Left ventricle myocardium inferior (tissue), 1 donor: Measurements from ENCODE around the gene FARSA. TPM values are rescaled to one million over a fixed set of nuclear protein-coding genes. Genes with fewer than 3 reads are reported as not detected.
A peak's percentile ranks its signal among the peaks of the same experiment; 100 is the strongest.

ENCODE experiments used
- DNase-seq: peaks from one replicate; pipeline ENCODE4 v3.0.0-alpha.2; 2020
- H3K27ac ChIP-seq: fragments of 200-600 bp; replicated peaks from 2 replicates; pipeline ENCODE4 v1.8.0; 2021
- H3K27me3 ChIP-seq: fragments of 200-600 bp; 2 replicates; pipeline ENCODE4 v1.8.0; 2021; ENCODE audit warnings: low read depth
- H3K36me3 ChIP-seq: fragments of 200-600 bp; 2 replicates; pipeline ENCODE4 v1.8.0; 2021
- H3K4me1 ChIP-seq: fragments of 200-600 bp; 2 replicates; pipeline ENCODE4 v1.8.0; 2021
- H3K4me3 ChIP-seq: fragments of 200-600 bp; 2 replicates; pipeline ENCODE4 v1.8.0; 2021; ENCODE audit warnings: mild to moderate bottlenecking, moderate library complexity
- H3K9me3 ChIP-seq: fragments of 200-600 bp; replicated peaks from 2 replicates; pipeline ENCODE4 v1.8.0; 2021
- intact Hi-C: fragments of 100-400 bp; cut with micrococcal nuclease; formaldehyde crosslinking; loops from one replicate; pipeline ENCODE4 v1.11.0; 2022
- total RNA-seq: library from RNA; stranded (reverse); fragmentation: NEBNext Ultra II Directional; extraction: Animal tissue kit (Norgen Biotek cat#: 25700); gene quantifications from one replicate; pipeline ENCODE4 v1.2.1, GENCODE V29; 2021
- TF ChIP-seq, protein P1 (sequence below): fragments of 200-600 bp; IDR thresholded peaks from 2 replicates; pipeline ENCODE4 v1.8.0; 2021; ENCODE audit warnings: antibody characterized with exemption, mild to moderate bottlenecking, borderline replicate concordance
- donor health status: DM: no; HTN: yes; CAD: no; lungs with severe emphysema.

The FARSA gene
- total RNA-seq, 1 donor from 2014 or later: 37.8 TPM

DNA sequence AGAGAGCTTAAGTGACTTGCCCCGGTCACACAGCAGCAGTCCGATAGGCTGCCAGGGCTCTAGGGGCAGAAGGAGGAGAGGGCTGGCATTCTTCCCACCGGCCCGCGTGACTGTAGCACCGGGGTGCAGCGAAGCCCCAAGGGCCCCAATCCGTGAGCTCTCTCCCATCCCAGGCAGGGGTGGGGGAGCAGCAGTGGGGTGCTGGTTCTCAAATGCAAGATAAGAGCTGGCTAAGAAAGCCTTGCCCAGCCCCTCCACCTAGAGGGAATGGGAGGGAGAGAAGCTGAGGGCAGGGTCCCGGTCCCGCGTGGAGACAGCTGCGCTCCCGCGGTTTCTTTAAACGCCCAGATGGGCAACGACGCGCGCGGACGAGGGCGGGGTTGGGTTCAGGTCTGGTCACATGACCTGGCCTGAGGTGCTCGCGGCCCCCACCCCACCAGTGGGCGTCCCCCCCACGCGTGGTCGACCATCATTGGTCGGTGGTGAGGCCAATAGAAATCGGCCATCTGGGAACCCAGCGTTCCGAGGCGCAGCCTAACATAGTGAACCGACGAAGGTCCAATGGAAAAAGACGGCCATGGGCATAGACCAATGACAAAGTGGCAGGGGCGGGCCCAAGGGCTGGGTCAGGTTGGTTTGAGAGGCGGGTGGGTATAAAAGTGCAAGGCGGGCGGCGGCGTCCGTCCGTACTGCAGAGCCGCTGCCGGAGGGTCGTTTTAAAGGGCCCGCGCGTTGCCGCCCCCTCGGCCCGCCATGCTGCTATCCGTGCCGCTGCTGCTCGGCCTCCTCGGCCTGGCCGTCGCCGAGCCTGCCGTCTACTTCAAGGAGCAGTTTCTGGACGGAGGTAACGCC lies 4.6 kb upstream of the FARSA start, which contains the start of gene CALR:
CALR (plus strand) TSS at position 683 of the 852 bp plus-strand sequence; CDS start at position 754, 71 bp downstream.
- TF ChIP-seq, protein P1, sequence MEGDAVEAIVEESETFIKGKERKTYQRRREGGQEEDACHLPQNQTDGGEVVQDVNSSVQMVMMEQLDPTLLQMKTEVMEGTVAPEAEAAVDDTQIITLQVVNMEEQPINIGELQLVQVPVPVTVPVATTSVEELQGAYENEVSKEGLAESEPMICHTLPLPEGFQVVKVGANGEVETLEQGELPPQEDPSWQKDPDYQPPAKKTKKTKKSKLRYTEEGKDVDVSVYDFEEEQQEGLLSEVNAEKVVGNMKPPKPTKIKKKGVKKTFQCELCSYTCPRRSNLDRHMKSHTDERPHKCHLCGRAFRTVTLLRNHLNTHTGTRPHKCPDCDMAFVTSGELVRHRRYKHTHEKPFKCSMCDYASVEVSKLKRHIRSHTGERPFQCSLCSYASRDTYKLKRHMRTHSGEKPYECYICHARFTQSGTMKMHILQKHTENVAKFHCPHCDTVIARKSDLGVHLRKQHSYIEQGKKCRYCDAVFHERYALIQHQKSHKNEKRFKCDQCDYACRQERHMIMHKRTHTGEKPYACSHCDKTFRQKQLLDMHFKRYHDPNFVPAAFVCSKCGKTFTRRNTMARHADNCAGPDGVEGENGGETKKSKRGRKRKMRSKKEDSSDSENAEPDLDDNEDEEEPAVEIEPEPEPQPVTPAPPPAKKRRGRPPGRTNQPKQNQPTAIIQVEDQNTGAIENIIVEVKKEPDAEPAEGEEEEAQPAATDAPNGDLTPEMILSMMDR: peak; percentile 31
- Histone ChIP-seq H3K9me3 (no peaks in the 10 kb centered on the region), H3K36me3 (peaks cover 41% of the 10 kb centered on the region), H3K4me3 (peak within 1 kb of the TSS; percentile 83), H3K4me1 (peaks cover 65% of the 10 kb centered on the region), H3K27me3 (no peaks in the 10 kb centered on the region), H3K27ac (peak within 1 kb of the TSS; percentile 91)
- intact Hi-C loops: no loop called here
- peak; percentile 100 for DNase-seq

DNA sequence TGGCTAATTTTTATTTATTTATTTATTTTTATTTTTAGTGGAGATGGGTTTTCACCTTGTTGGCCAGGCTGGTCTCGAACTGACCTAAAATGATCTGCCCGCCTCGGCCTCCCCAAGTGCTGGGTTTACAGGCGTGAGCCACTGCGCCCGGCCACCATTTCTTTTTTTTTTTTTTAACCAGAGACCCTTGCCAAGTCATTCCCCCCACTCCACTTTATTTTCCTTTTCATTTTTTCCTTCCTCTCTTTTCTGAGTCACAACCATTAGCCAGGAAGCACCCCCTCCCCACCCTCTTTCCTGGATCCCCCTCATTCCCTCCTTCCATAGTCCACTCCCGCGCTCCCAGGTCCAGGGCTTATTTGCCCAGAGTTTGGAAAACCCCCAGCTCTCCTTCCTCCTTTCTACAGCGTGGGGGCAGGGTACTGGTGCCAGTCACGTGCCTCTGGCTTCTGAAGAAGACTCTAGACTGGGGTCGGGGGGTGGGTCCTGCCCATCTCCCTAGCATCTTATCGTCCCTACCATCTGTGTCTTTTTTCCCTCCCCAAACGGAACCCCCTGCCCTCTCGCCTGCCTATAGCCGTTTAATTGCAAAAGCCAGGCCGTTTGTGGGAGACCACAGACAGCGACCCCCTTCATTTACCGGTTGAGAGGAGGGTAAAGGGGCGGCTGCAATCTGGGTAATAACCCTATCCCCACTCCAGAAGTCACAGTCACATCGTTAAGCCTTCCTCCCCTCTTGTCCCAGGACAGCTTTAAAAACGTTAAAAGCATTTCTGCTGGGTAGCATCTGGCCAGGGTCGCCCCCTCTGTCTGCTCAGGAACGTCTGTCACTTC lies 3.8 kb upstream of the FARSA start:
- DNase-seq: no peak
- Histone ChIP-seq H3K9me3 (no peaks in the 10 kb centered on the region), H3K27ac (peak overlapping the region; percentile 63), H3K4me3 (peak overlapping the region; percentile 83), H3K27me3 (no peaks in the 10 kb centered on the region), H3K36me3 (peaks cover 32% of the 10 kb centered on the region), H3K4me1 (peaks cover 65% of the 10 kb centered on the region)
- TF ChIP-seq, protein P1: no peak
- intact Hi-C loops: no loop called here

DNA sequence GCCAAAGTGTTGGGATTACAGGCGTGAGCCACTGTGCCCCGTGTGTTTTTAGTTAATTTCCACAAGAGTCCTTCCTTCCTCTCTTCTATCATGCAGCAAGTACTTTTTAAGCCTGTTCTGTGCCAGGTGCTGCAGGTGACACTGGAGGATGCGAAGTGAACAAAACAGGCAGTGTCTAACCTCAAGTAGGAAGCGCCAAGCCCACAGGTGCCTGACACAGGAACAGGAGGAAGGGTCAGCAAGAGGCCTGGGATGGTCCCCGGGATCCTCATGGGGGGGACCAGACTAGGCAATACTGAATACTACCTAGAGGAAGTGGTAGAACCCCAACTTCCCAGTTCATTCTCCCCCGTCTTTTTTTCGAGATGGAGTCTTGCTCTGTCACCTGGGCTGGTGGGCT lies 3.1 kb upstream of the FARSA start:
- H3K9me3 ChIP-seq: no peaks in the 10 kb centered on the region
- H3K4me1 ChIP-seq: peaks cover 64% of the 10 kb centered on the region
- intact Hi-C loops: no loop called here
- H3K27me3 ChIP-seq: no peaks in the 10 kb centered on the region
- no peak for DNase-seq
- TF ChIP-seq, protein P1: no peak
- peaks cover 25% of the 10 kb centered on the region for H3K36me3 ChIP-seq
- no peak overlapping the region for H3K27ac ChIP-seq
- no peak overlapping the region for H3K4me3 ChIP-seq

DNA sequence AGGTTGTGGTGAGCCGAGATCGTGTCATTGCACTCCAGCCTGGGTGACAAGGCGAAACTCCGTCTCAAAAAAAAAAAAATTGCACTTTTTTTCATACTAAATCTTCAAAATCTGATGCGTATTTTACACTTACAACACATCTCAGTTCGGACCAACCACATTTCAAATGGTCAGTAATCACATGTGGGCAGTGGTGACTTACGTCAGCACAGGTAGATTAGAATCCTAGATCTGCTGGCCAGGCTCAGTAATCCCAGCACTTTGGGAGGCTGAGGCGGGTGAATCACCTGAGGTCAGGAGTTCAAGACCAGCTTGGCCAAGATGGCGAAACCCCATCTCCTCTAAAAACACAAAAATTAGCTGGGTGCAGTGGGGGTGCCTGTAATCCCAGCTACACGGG lies 1.6 kb upstream of the FARSA start:
- intact Hi-C loops: no loop called here
- no peak for DNase-seq
- no peaks in the 10 kb centered on the region for H3K9me3 ChIP-seq
- peaks cover 19% of the 10 kb centered on the region for H3K36me3 ChIP-seq
- TF ChIP-seq, protein P1: no peak
- no peak overlapping the region for H3K27ac ChIP-seq
- no peak overlapping the region for H3K4me3 ChIP-seq
- H3K4me1 ChIP-seq: peaks cover 49% of the 10 kb centered on the region
- H3K27me3 ChIP-seq: no peaks in the 10 kb centered on the region

DNA sequence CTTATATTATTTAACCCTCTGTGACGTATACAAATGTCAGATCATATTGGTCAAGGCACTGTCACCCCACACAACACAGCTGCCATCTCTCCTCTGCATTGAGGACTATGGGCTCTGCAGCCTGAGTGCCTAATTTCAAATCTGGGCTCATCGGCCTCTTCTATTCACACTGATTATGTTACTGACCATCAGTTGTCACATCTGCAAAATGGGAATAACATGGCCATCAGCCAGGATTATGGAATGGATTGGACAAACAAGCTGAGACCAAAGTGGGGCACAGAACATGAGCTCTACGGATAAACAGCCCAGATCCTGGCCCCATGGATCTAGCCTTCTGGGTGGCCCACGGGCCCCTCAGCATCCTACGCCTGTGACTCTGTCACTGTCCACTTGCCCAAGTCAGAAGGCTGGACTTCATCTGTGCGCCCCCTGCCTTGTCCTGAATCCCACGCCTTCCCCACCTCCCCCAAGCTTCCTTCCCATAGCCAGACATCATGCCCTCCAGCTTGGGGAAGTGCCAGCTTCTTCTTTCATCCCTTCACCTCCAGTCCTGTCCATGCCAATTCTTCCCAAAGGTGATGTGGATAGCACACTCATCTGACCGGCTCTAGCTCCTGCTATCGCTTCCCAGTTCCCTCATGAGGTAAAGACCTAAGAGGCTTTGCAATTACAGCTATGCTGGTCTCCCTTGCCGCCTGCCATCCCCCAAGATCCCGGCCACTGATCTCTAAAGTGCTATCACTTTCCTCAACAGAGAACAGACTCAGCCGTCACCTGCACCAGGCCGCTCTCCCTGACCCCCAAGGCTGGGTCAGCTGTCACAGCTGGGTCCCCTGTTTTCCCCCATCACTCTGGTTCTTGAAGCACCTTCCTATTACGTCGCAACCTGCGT lies 872 bp downstream of the FARSA start:
- Histone ChIP-seq H3K9me3 (no peaks in the 10 kb centered on the region), H3K27ac (peak overlapping the region; percentile 85), H3K36me3 (peaks cover 33% of the 10 kb centered on the region), H3K27me3 (no peaks in the 10 kb centered on the region), H3K4me3 (peak overlapping the region; percentile 97), H3K4me1 (peaks cover 28% of the 10 kb centered on the region)
- intact Hi-C loops: no loop called here
- DNase-seq: no peak
- TF ChIP-seq, protein P1: no peak
